Dendritic cell treated with granulocyte-macrophage colony-stimulating factor and Interleukin-4, amounts not matched to agents 40 ng/mL and 50 ng/mL, for 4 days (primary cell): ENCODE results near the gene MFAP5.
"Not testable (repeated sequence)": the region's sequence is repeated elsewhere in the genome, so short reads cannot be mapped to it uniquely, and the experiment has no call there.

Experiments used
- H3K27ac Mint-ChIP-seq: one replicate; pipeline ENCODE4 v1.8.0; 2022; ENCODE audit warnings: mild to moderate bottlenecking, mixed read lengths
- H3K27me3 Mint-ChIP-seq: one replicate; pipeline ENCODE4 v1.8.0; 2022; ENCODE audit warnings: mild to moderate bottlenecking, mixed read lengths
- H3K36me3 Mint-ChIP-seq: one replicate; pipeline ENCODE4 v1.8.0; 2022; ENCODE audit warnings: low read depth, mixed read lengths
- H3K4me1 Mint-ChIP-seq: one replicate; pipeline ENCODE4 v1.8.0; 2022; ENCODE audit warnings: low read depth, mixed read lengths
- H3K4me3 Mint-ChIP-seq: one replicate; pipeline ENCODE4 v1.8.0; 2022; ENCODE audit warnings: mild to moderate bottlenecking, moderate library complexity, mixed read lengths
- H3K9me3 Mint-ChIP-seq: one replicate; pipeline ENCODE4 v1.8.0; 2022; ENCODE audit warnings: mixed read lengths
- intact Hi-C: fragments of 100-400 bp; cut with micrococcal nuclease; formaldehyde crosslinking; loops from one replicate; pipeline ENCODE4 v1.15.0; 2022

The MFAP5 gene

DNA sequence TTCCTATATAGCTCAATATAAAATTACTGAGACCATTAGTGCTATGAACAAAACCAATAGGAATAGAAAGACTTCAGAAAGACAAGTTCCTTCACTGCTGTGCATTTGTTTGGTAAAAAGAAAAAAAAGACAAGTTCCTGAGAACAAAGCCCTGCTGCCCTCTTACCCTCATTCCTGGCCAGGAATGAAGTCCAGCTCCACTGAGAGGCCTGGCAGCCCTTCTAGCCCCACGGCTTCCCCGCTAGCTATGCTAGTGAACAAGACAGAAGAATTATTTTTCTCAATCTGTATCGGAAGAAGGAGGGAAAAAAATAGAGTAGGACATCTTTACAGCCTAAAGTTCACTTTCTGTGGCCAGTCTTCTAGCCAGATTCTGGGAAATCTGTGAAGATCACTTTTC, 1.6 kb downstream of the MFAP5 start:
- Mint-ChIP-seq H3K9me3 (no peaks in the 10 kb centered on the region), H3K4me3 (no peak overlapping the region), H3K36me3 (no peaks in the 10 kb centered on the region), H3K27me3 (peaks cover 4% of the 10 kb centered on the region), H3K4me1 (peaks cover 5% of the 10 kb centered on the region), H3K27ac (no peak overlapping the region)
- intact Hi-C loops = loop anchor here (5.0 kb wide), 1 partner anchor 381 kb away; no protein-coding TSS in a partner anchor

DNA sequence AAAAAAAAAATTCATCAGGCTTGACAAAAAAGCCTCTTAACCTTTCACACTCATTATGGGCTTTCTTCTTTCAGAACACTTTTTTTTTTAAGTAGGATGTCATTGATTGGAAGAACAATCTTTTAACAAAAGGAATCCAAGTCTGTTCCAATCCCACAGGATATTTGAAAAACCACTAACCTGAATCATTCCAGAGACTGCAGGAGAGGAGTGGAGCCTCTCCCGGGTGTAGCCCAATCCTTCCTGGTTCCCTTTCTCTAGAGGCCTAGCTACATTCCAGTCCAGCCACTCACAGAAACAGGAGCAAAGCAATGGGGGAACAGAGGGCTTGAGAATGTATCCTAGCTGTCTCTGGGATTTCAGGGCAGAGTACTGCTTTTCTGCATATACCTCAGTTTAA, 4.3 kb downstream of the MFAP5 start:
- Mint-ChIP-seq H3K27me3 (peaks cover 8% of the 10 kb centered on the region), H3K4me1 (no peaks in the 10 kb centered on the region), H3K4me3 (no peak overlapping the region), H3K27ac (no peak overlapping the region), H3K9me3 (no peaks in the 10 kb centered on the region), H3K36me3 (no peaks in the 10 kb centered on the region)
- intact Hi-C loops = loop anchor here (10.0 kb wide), 2 partner anchors 206 to 236 kb away; no protein-coding TSS in a partner anchor

DNA sequence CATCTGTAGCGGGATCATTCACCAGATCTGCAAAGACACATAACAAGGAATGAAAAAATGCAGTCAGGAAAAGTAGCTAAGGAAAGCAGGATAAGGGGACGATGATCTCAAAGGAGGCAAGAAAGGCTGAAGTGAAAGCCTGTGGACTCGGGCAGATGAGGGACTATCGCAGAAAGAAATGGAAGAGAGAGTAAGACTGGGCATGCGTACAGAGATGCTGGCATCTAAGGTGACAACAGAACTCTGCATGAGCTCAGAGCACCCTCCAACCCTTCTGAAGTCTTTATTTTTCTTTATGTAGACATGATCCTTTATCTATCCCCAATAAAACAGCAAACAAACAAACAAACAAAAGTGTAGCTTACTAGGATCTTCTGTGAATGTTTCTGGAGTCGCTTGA, 7.2 kb downstream of the MFAP5 start:
- intact Hi-C loops = loop anchor here (10.0 kb wide), 2 partner anchors 209 to 239 kb away; no protein-coding TSS in a partner anchor
- H3K9me3 Mint-ChIP-seq = no peaks in the 10 kb centered on the region

DNA sequence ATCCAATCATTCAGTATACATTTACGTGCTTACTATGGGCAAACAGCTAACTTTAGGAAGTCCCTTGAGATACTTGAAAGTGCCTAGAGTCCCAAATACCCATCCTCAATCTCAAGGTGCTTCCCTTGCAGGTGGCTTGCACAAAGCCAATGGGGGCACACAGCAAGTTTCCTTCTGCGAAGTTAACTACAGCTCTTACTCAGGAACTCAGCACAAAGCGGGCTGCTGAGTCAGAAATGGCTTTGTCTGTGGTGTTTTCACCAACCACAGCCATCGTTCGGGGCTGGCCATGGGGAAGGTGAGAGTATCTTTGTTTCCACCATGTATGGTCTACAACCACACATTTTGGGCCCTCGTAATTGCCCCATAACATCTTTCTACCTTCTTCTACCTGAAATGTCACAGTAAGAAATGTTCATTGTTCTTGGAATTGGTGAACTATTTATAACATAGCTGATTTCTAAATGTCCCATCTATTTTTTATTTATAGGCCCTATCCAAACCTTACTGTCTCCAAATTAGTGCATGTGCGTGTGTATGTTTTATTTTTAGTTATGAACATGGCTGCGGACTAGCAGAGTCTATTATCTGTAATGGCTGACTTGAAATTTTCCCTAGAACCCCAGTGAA, 13.9 kb downstream of the MFAP5 start:
- intact Hi-C loops = no loop called here
- Mint-ChIP-seq H3K27me3 (peaks cover 9% of the 10 kb centered on the region), H3K4me3 (no peak overlapping the region)

More for the DNA sequence above, 7.2 kb downstream of the MFAP5 start:
- Mint-ChIP-seq H3K27ac (no peak overlapping the region), H3K36me3 (no peaks in the 10 kb centered on the region), H3K27me3 (peaks cover 8% of the 10 kb centered on the region), H3K4me1 (no peaks in the 10 kb centered on the region), H3K4me3 (no peak overlapping the region)

DNA sequence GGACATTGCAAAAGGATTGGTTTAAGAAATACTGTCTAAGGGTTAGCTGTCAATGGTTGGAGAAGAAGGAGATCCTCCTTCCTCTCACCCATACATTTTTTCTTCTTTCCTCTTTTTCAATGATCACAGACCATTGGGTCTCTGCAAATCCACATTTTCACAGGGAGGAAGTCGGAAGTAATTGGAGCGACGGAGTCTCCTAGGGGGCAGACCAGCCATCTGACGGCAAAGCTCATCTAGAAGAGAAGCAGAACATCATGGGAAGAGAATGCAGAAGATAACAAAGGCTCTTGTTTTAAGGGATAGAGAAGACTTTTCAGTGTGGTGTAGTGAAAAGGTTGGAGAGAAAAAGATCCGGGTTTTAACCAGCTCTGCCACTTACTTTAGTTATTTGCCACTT, 14.7 kb downstream of the MFAP5 start:
- peaks cover 9% of the 10 kb centered on the region for H3K27me3 Mint-ChIP-seq
- peaks cover 6% of the 10 kb centered on the region for H3K4me1 Mint-ChIP-seq
- no peaks in the 10 kb centered on the region for H3K9me3 Mint-ChIP-seq
- no peaks in the 10 kb centered on the region for H3K36me3 Mint-ChIP-seq
- intact Hi-C loops = no loop called here
- H3K27ac Mint-ChIP-seq = no peak overlapping the region
- no peak overlapping the region for H3K4me3 Mint-ChIP-seq

More for the DNA sequence above, 13.9 kb downstream of the MFAP5 start:
- no peaks in the 10 kb centered on the region for H3K9me3 Mint-ChIP-seq
- H3K36me3 Mint-ChIP-seq = no peaks in the 10 kb centered on the region
- H3K4me1 Mint-ChIP-seq = peaks cover 6% of the 10 kb centered on the region
- H3K27ac Mint-ChIP-seq = no peak overlapping the region

DNA sequence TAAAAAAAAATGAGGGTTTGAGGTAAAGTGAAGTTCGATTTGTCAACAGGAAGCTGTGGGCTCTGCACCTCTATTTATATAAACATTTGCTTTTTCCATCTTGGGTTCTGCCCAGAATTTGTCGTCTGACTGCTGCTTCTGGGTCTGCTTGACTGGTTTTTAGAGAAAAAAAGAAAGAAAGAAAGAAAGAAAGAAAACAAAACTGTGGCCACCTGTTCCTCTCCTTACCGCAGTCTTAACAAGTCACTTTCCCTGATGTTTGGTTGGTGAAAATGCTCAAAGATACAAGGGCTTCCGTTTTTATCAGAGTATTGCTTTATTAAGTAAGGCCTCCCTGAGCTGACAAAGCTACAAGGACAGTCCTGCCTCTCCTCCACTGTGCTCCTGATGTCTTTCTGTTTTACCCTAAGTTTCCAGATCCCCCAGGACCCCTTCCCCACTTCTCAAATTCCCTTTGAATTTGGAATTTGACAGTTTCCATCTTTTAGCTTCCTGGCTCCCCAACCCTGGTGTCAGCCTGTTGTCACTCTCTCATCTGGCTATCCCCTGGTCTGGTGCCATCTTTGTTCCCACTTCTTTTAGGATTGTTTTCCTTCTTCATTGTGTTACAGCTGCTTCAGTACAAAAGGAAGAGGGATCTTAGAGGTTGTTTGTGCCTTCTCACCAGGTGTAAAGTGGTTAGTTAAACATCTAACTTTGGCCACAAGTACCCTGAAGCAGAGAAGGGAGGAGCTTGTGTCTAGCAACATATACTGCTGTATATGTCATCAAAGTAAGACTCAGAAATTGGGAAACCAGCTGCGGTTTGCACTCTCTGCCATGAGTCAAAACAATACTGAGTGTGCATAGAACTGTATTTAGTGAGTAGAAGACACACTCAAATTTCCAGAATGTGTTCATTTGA, 18.0 kb downstream of the MFAP5 start:
- no peak overlapping the region for H3K27ac Mint-ChIP-seq
- H3K4me1 Mint-ChIP-seq = peaks cover 6% of the 10 kb centered on the region
- H3K36me3 Mint-ChIP-seq = no peaks in the 10 kb centered on the region
- intact Hi-C loops = no loop called here
- H3K9me3 Mint-ChIP-seq = no peaks in the 10 kb centered on the region
- H3K4me3 Mint-ChIP-seq = no peak overlapping the region
- peaks cover 10% of the 10 kb centered on the region for H3K27me3 Mint-ChIP-seq

DNA sequence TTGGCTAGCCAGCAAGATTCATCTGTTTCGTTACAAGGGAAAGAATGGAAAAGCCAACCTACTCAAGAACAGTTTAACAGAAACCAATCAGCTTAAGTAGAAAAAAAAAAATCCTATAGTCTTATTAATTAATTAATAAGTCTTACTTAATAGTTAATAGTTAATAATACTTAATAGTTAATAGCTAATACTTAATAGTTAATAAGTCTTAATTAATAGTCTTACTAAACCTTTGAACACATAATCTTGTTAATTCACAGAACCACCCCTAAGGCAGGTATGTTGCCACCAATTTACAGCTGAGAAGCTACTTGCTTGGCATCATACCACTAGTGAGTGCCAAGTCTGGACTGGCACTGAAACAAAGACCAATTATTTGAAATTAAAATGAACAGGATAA, 19.9 kb downstream of the MFAP5 start:
- Mint-ChIP-seq H3K27me3 (peaks cover 7% of the 10 kb centered on the region), H3K27ac (no peak overlapping the region), H3K4me1 (peaks cover 6% of the 10 kb centered on the region), H3K36me3 (no peaks in the 10 kb centered on the region), H3K9me3 (no peaks in the 10 kb centered on the region), H3K4me3 (no peak overlapping the region)
- intact Hi-C loops = no loop called here

DNA sequence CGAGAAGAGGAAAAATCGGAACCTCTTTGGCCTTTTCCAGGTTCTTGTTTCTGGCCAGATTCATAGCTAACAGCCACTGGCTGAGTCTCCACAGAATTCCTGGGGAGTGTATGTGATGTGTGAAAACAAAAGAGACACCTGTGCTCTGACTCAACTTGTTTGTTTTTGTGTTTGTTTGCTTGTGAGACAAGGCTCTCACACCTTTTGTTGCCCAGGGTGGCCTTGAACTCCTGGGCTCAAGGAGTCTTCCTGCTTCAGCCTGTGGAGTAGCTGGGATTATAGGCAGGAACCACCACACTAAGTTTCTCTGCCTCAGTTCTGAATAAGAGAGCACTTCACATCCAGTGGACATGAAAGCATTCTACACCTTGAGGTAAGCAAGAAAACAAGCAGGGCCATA, 22.7 kb downstream of the MFAP5 start:
- Mint-ChIP-seq H3K4me3 (no peak overlapping the region), H3K36me3 (no peaks in the 10 kb centered on the region), H3K27ac (no peak overlapping the region), H3K27me3 (peaks cover 7% of the 10 kb centered on the region), H3K9me3 (no peaks in the 10 kb centered on the region), H3K4me1 (peaks cover 5% of the 10 kb centered on the region)
- intact Hi-C loops = no loop called here

DNA sequence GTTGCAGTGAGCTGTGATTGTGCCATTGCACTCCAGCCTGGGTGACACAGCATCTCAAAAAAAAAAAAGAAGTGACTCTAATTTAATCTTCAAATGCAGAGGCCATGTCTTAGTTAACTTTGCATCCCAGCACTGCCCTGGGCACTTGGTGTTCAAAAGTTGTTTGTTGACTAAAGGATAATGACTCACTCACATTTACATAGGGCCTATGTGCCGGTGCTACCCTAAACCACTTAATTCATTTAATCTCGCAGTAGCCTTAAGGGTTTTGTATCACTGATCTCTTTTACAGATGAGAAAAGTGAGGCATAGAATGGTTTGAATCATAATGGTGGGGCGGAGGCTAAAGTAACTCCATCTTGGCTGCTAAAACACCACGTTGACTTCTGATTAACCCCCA, 23.7 kb downstream of the MFAP5 start:
- no peaks in the 10 kb centered on the region for H3K36me3 Mint-ChIP-seq
- no peak overlapping the region for H3K27ac Mint-ChIP-seq
- H3K4me3 Mint-ChIP-seq = no peak overlapping the region
- no peaks in the 10 kb centered on the region for H3K4me1 Mint-ChIP-seq
- H3K9me3 Mint-ChIP-seq = no peaks in the 10 kb centered on the region
- intact Hi-C loops = no loop called here
- H3K27me3 Mint-ChIP-seq = peaks cover 5% of the 10 kb centered on the region

DNA sequence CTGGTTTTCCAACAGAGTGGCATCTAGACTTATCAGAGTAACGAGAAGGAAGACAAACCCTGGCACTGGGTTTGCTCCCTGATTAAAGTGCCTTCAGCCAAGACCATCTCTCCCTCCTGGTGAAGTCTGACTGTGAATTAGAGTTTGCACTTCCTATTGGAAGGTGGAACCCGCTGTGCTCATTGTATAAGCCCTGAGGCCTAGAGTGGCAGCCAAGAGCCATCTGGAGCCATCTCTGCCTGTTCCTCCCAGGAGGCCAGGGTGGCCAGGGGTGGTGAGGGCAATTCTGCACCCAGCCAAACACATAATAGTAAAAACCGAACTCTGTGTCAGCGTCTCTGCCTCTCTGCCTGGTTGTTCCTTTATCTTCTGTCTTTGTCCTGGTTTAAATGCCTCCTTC, 25.0 kb downstream of the MFAP5 start:
- Mint-ChIP-seq H3K4me3 (no peak overlapping the region), H3K4me1 (no peaks in the 10 kb centered on the region), H3K9me3 (no peaks in the 10 kb centered on the region), H3K36me3 (no peaks in the 10 kb centered on the region), H3K27me3 (peaks cover 3% of the 10 kb centered on the region), H3K27ac (no peak overlapping the region)
- intact Hi-C loops = no loop called here

DNA sequence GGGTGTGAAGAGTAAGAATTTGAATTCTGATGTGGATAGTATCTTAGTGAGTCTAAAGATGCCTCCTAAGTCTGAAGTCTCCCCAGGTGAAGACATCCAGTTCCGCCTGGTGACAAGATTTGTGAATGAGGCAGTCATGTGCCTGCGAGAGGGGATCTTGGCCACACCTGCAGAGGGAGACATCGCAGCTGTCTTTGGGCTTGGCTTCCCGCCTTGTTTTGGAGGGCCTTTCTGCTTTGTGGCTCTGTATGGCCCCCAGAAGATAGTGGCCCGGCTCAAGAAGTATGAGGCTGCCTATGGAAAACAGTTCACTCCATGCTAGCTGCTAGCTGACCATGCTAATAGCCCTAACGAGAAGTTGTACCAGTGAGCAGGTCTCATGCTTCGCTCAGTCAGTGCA, 25.4 kb downstream of the MFAP5 start:
- Mint-ChIP-seq H3K27me3 (peaks cover 3% of the 10 kb centered on the region), H3K27ac (no peak overlapping the region), H3K4me1 (no peaks in the 10 kb centered on the region), H3K36me3 (no peaks in the 10 kb centered on the region), H3K9me3 (no peaks in the 10 kb centered on the region), H3K4me3 (no peak overlapping the region)
- intact Hi-C loops = no loop called here

DNA sequence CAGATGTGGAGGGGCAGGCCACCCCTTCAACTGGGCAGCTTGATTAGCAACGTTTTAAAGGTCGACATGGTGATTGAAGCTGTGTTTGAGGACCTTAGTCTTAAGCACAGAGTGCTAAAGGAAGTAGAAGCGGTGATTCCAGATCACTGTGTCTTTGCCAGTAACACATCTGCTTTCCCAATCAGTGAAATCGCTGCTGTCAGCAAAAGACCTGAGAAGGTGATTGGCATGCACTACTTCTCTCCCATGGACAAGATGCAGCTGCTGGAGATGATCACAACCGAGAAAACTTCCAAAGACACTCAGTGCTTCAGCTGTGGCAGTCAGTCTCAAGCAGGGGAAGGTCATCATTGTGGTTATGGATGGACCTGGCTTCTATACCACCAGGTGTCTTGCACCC, 26.0 kb downstream of the MFAP5 start:
- Mint-ChIP-seq H3K27ac (no peak overlapping the region), H3K27me3 (no peaks in the 10 kb centered on the region), H3K4me3 (no peak overlapping the region), H3K4me1 (no peaks in the 10 kb centered on the region), H3K9me3 (no peaks in the 10 kb centered on the region), H3K36me3 (no peaks in the 10 kb centered on the region)
- intact Hi-C loops = no loop called here

DNA sequence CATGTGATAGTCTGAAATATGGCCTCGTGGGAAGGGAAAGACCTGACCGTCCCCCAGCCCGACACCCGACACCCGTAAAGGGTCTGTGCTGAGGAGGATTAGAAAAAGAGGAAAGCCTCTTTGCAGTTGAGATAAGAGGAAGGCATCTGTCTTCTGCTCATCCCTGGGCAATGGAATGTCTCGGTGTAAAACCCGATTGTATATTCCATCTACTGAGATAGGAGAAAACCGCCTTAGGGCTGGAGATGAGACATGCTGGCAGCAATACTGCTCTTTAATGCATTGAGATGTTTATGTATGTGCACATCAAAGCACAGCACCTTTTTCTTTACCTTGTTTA, 26.6 kb downstream of the MFAP5 start:
- H3K9me3 Mint-ChIP-seq, intact Hi-C loops, H3K27me3 Mint-ChIP-seq, H3K4me3 Mint-ChIP-seq, H3K4me1 Mint-ChIP-seq, H3K27ac Mint-ChIP-seq, H3K36me3 Mint-ChIP-seq: not testable (repeated sequence)

DNA sequence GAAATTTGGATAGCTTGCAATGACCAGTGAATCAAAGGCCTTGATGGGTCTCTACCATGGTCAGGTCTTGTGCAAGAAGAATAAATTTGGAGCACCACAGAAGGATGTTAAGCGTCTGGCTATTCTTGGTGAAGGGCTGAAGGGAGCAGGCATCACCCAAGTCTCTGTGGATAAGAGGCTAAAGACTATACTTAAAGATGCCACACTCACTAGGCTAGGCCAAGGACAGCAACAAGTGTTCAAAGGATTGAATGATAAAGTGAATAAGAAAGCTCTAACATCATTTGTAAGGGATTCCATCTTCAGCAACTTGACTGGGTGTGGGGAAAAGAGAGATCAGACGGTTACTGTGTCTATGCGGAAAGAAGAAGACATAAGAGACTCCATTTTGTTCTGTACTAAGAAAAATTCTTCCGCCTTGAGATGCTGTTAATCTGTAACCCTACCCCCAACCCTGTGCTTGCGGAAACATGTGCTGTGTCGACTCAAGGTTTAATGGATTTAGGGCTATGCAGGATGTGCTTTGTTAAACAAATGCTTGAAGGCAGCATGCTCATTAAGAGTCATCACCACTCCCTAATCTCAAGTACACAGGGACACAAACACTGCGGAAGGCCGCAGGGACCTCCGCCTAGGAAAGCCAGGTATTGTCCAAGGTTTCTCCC, 27.2 kb downstream of the MFAP5 start:
- H3K27ac Mint-ChIP-seq, H3K9me3 Mint-ChIP-seq, H3K27me3 Mint-ChIP-seq, H3K4me1 Mint-ChIP-seq, H3K4me3 Mint-ChIP-seq, H3K36me3 Mint-ChIP-seq, intact Hi-C loops: not testable (repeated sequence)
